ENCODE measurements around the gene CACNA1A.
"Not testable (repeated sequence)": the region's sequence is repeated elsewhere in the genome, so short reads cannot be mapped to it uniquely, and the experiment has no call there.

- not testable (repeated sequence) for TF ChIP-seq CTCF (conservative IDR thresholded peaks at IDR 0.05; ENCODE audit: low read depth, low read length); MAFK (IDR thresholded peaks at IDR 0.05; ENCODE audit: low read depth, low read length); RFX5 (IDR thresholded peaks at IDR 0.05; ENCODE audit: low read depth, low read length); SMC3 (IDR thresholded peaks at IDR 0.05; ENCODE audit: low read depth, low read length); POLR2A (IDR thresholded peaks at IDR 0.05; ENCODE audit: low read depth, low read length); USF2 (IDR thresholded peaks at IDR 0.05; ENCODE audit: low read depth, low read length); CHD1 (IDR thresholded peaks at IDR 0.05; ENCODE audit: low read depth, low read length)
Observed at GRCh38 chr19:13202112-13202511, 304.2 kb downstream of the CACNA1A start.

Data from IMR-90 (cell line).